Smooth muscle cell (in vitro differentiated cells): Measurements from ENCODE around the gene MAN1C1. TPM values are rescaled to one million over a fixed set of nuclear protein-coding genes. Genes with fewer than 3 reads are reported as not detected.
"Not testable (repeated sequence)": the region's sequence is repeated elsewhere in the genome, so short reads cannot be mapped to it uniquely, and the experiment has no call there.

Experiments
- DNase-seq: peaks from one replicate; lab custom pipeline; 2025; ENCODE audit not compliant: unreplicated experiment; lab: John Stamatoyannopoulos, UW
- H2AFZ ChIP-seq: fragments of 200-600 bp; sonication (generic); 2 replicates; pipeline ENCODE4 v1.6.0; 2016; ENCODE audit warnings: antibody characterized with exemption, low read depth, mild to moderate bottlenecking
- H3F3A ChIP-seq: fragments of 200-600 bp; sonication (generic); 2 replicates; pipeline ENCODE4 v1.6.0; 2017; ENCODE audit warnings: antibody characterized with exemption, low read depth
- H3K27ac ChIP-seq: fragments of 200-600 bp; sonication (generic); 2 replicates; pipeline ENCODE4 v1.5.1; 2016; ENCODE audit warnings: low read depth, mild to moderate bottlenecking
- H3K27me3 ChIP-seq: fragments of 200-600 bp; sonication (generic); 2 replicates; pipeline ENCODE4 v1.6.1; 2016; ENCODE audit warnings: low read depth, mild to moderate bottlenecking
- H3K36me3 ChIP-seq: fragments of 200-600 bp; sonication (generic); 2 replicates; pipeline ENCODE4 v1.5.1; 2016; ENCODE audit warnings: low read depth
- H3K4me1 ChIP-seq: fragments of 200-600 bp; sonication (generic); 2 replicates; pipeline ENCODE4 v1.5.1; 2016; ENCODE audit warnings: low read depth
- H3K4me2 ChIP-seq: fragments of 200-600 bp; sonication (generic); 2 replicates; pipeline ENCODE4 v1.6.0; 2016; ENCODE audit warnings: mild to moderate bottlenecking
- H3K4me3 ChIP-seq: fragments of 200-600 bp; sonication (generic); 2 replicates; pipeline ENCODE4 v1.5.1; 2016; ENCODE audit warnings: mild to moderate bottlenecking
- H3K79me2 ChIP-seq: fragments of 200-600 bp; sonication (generic); 2 replicates; pipeline ENCODE4 v1.6.0; 2016; ENCODE audit warnings: low read depth, mild to moderate bottlenecking
- H3K9ac ChIP-seq: fragments of 200-600 bp; sonication (generic); 2 replicates; pipeline ENCODE4 v1.6.0; 2016; ENCODE audit warnings: low read depth
- H3K9me3 ChIP-seq: fragments of 200-600 bp; sonication (generic); replicated peaks from 2 replicates; pipeline ENCODE4 v1.5.1; 2016; ENCODE audit warnings: low read depth
- H4K20me1 ChIP-seq: fragments of 200-600 bp; sonication (generic); 2 replicates; pipeline ENCODE4 v1.6.0; 2016; ENCODE audit warnings: low read depth
- CTCF ChIP-seq: fragments of 200-600 bp; sonication (generic); IDR thresholded peaks from 2 replicates; pipeline ENCODE4 v1.5.1; 2017; ENCODE audit warnings: borderline replicate concordance, mild to moderate bottlenecking, antibody characterized with exemption; ENCODE audit not compliant: insufficient read depth, poor library complexity, severe bottlenecking
- WGBS: methylation state at CpG from one replicate; pipeline ENCODE4 v1.1.7; 2016; ENCODE audit warnings: low lambda C conversion rate; 5-methylcytosine and 5-hydroxymethylcytosine counted together
- polyA plus RNA-seq: library from polyadenylated mRNA; unstranded; fragments of >200 nt; fragmentation: Nextera tagmentation; extraction: Ambion mirVana; gene quantifications from 2 replicates; pipeline ENCODE4 v1.2.1, GENCODE V29; 2016
- total RNA-seq: library from RNA; depleted of rRNA; stranded (reverse); fragments of >200 nt; gene quantifications from 2 replicates; pipeline ENCODE4 v1.2.3, GENCODE V29; 2014

MAN1C1 gene
- total and polyA plus RNA-seq, 2 experiments from 2014 or later: 4.4 to 10.5 TPM

DNA sequence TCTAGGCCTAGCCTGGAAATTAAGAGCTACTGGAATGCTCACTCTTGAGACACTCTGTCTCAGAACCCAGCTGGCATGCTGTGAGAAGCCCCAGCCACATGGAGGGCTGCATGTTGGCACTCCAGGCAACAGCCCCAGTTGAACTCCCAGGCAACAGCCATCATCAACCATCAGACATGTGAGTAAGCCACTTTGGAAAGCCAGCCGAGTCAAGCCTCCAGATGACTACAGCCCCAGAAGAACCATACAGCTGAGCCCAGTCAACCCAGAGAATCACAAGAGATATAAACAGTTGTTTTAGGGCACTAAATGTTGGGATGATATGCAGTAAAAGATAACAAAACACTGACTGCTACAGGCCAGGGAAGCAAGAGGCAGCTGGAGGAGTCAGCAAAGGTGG is 17.7 kb upstream of the MAN1C1 start:
- Histone ChIP-seq H3K36me3 (no peaks in the 10 kb centered on the region), H2AFZ (no peak overlapping the region), H3K9me3 (no peaks in the 10 kb centered on the region), H3F3A (no peaks in the 10 kb centered on the region), H3K4me3 (no peak overlapping the region), H3K27me3 (no peaks in the 10 kb centered on the region), H3K4me1 (no peaks in the 10 kb centered on the region), H3K79me2 (no peaks in the 10 kb centered on the region), H3K4me2 (no peak overlapping the region), H3K9ac (no peak overlapping the region), H4K20me1 (no peaks in the 10 kb centered on the region), H3K27ac (no peak overlapping the region)
- no peak for TF ChIP-seq CTCF
- 96% methylated on average over 1 of the region's 1 CpG for WGBS
- no peak for DNase-seq

DNA sequence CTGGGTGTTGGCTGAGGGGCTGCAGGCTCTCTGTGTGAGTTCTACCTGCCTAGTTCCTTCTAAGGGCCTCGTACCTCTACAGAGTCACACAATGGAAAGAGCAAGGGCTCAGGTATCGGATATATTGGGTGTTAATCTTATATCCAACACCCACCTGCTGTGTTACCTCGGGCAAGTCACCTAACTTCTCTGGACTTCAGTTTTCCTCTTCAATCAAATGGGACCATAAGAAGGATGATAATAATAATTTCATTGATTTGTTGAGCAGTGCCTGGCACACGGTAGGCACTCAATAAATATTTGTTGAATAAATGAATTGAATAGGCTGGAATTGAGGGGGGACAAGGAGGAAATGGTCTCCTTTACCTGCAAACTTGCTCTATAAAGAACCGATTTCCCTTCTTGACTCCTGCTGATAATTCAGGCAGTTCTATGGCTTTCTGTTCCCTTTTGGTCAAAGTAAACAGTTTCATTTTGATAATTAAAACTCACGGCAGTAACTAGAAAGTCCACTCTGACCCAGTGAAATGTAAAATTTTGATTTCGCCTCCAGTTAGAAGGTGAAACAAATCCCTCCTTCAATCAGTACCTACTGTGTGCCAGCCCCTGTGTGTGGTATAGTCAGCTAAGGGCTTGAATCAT is 16.5 kb upstream of the MAN1C1 start:
- H3K27me3 ChIP-seq: no peaks in the 10 kb centered on the region
- no peak for TF ChIP-seq CTCF
- H3K9me3 ChIP-seq: no peaks in the 10 kb centered on the region
- no peak for DNase-seq
- no peaks in the 10 kb centered on the region for H3K79me2 ChIP-seq
- H3K9ac ChIP-seq: no peak overlapping the region
- H3K27ac ChIP-seq: no peak overlapping the region
- no peaks in the 10 kb centered on the region for H4K20me1 ChIP-seq
- H3K4me1 ChIP-seq: no peaks in the 10 kb centered on the region
- no peak overlapping the region for H3K4me3 ChIP-seq
- H2AFZ ChIP-seq: no peak overlapping the region
- H3K36me3 ChIP-seq: no peaks in the 10 kb centered on the region
- no peak overlapping the region for H3K4me2 ChIP-seq
- no peaks in the 10 kb centered on the region for H3F3A ChIP-seq
- 90% methylated on average over 7 of the region's 7 CpGs for WGBS

DNA sequence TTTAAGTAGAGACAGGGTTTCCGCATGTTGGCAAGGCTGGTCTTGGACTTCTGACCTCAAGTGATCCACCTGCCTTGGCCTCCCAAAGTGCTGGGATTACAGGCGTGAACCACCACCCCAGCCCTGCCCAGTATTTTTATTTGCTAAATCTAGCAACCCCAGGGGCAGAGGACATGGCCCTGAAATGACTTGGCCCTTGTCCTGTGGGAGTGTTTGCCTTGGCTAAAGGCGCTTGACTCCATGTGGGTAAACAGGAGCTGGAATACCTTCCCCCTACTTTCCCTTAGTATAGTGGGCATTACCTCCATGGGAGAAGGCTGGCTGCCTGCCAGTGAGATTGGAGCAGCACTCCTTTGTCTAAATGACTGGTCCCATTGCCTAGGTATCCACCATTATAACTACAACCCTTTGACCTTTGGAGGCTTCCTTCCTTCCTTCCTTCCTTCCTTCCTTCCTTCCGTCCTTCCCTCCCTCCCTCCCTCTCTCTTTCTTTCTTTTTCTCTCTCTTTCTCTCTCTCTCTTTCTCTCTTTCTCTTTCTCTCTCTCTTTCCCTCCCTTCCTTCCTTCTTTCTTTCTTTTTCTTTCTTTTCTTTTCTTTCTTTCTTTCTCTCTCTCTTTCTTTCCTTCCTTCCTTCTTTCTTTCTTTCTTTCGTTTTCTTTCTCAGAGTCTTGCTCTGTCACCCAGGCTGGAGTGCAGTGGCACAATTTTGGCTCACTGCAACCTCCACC is 15.5 kb upstream of the MAN1C1 start:
- not testable (repeated sequence) for H3K4me3 ChIP-seq, H3K27ac ChIP-seq, H3K27me3 ChIP-seq, H2AFZ ChIP-seq, H3K4me2 ChIP-seq, H3K9me3 ChIP-seq, H4K20me1 ChIP-seq, H3K79me2 ChIP-seq, H3K36me3 ChIP-seq, H3K9ac ChIP-seq, DNase-seq, H3K4me1 ChIP-seq, H3F3A ChIP-seq
- 84% methylated on average over 5 of the region's 5 CpGs for WGBS

- H2AFZ ChIP-seq, H3K4me2 ChIP-seq, H3F3A ChIP-seq, DNase-seq, H3K4me1 ChIP-seq, H3K4me3 ChIP-seq, H3K27ac ChIP-seq, H3K27me3 ChIP-seq, H3K36me3 ChIP-seq, H3K9ac ChIP-seq, H3K9me3 ChIP-seq, H3K79me2 ChIP-seq, H4K20me1 ChIP-seq: not testable (repeated sequence)
- WGBS: 84% methylated on average over 6 of the region's 55 CpGs
These were observed 12.6 kb upstream of the MAN1C1 start for GRCh38 chr1:25603779-25604538.
